Measurements from ENCODE around the gene MAPKAPK5.

DNA sequence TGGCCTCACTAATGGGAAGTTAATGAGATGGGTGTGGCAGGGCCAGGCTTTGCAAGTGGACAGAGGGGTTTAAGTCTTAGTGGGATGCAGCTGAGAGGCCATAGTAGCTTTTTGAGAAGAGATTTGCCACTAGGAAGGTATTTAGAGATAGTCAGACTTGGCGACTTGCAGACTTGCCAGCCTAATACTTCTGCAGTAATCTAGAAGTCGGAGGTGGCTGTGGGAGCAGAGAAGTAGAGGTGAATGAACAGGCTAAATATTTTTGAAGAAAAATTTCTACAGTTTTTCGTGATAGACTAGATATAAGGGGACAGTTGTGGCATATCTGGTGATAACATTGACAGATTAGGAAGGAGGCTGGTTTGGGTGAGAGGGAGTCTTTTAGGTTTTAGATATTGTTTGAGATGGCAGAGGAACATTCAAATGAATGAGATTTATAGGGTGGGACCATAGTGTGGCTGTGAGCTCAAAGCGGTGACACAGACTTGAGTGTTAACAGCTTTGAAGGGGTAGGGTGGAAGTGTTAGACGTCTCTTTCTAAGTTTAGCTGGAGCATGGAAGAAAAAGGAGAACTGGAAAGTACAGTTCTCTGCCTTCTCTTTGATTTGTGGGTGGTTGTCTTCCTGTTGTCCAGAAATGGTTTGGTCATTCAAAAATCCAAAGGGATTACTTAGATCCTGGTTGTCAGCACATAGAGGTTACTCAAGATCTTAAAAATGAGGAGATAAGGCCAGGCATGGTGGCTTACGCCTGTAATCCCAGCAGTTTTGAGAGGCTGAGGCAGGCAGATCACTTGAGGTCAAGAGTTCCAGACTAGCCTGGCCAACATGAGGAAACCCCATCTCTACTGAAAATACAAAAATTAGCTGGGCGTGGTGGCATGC is 44.9 kb downstream of the MAPKAPK5 start:
- no peak for TF ChIP-seq POLR2A (IDR thresholded peaks at IDR 0.05; ENCODE audit: low read depth, low read length)
- no peak for TF ChIP-seq EZH2 (IDR thresholded peaks at IDR 0.05; ENCODE audit: borderline replicate concordance, low read depth, low read length, severe bottlenecking)
- TF ChIP-seq, protein P1, sequence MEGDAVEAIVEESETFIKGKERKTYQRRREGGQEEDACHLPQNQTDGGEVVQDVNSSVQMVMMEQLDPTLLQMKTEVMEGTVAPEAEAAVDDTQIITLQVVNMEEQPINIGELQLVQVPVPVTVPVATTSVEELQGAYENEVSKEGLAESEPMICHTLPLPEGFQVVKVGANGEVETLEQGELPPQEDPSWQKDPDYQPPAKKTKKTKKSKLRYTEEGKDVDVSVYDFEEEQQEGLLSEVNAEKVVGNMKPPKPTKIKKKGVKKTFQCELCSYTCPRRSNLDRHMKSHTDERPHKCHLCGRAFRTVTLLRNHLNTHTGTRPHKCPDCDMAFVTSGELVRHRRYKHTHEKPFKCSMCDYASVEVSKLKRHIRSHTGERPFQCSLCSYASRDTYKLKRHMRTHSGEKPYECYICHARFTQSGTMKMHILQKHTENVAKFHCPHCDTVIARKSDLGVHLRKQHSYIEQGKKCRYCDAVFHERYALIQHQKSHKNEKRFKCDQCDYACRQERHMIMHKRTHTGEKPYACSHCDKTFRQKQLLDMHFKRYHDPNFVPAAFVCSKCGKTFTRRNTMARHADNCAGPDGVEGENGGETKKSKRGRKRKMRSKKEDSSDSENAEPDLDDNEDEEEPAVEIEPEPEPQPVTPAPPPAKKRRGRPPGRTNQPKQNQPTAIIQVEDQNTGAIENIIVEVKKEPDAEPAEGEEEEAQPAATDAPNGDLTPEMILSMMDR (IDR thresholded peaks at IDR 0.05; ENCODE audit: extremely low read depth in 1 of 2, insufficient read depth in 1 of 2, low read depth in 1 of 2, low read length in 2 of 2): no peak
- no peak for TF ChIP-seq FOS (IDR thresholded peaks at IDR 0.05; ENCODE audit: borderline replicate concordance, insufficient read depth, low read length)
- TF ChIP-seq, protein P2, sequence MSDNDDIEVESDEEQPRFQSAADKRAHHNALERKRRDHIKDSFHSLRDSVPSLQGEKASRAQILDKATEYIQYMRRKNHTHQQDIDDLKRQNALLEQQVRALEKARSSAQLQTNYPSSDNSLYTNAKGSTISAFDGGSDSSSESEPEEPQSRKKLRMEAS (IDR thresholded peaks at IDR 0.05; ENCODE audit: insufficient read depth, insufficient read length): no peak
- no peak for TF ChIP-seq POLR2AphosphoS5 (IDR thresholded peaks at IDR 0.05; ENCODE audit: insufficient read depth, low read depth, low read length)
- TF ChIP-seq JUN (IDR thresholded peaks at IDR 0.05; ENCODE audit: borderline replicate concordance, insufficient read depth, insufficient read length, low read depth): no peak

Measured in endothelial cell of umbilical vein (primary cell).